Spleen (tissue), 7 donors: Measurements from ENCODE around the gene WDR83.
A peak's percentile ranks its signal among the peaks of the same experiment; 100 is the strongest.

ENCODE experiments used
- POLR2A ChIP-seq, 3 donors: fragments of 450-650 bp; IDR thresholded peaks; one replicate each; pipeline ENCODE4 v1.5.1; 2017; ENCODE audit warnings: antibody characterized with exemption in 3 of 3, mild to moderate bottlenecking in 1 of 3
- POLR2AphosphoS5 ChIP-seq, 3 donors: sonication (generic); formaldehyde crosslinking; IDR thresholded peaks; one replicate each; pipeline ENCODE4 v1.5.1; 2017; ENCODE audit warnings: antibody characterized with exemption in 3 of 3
- TF ChIP-seq, protein P1 (sequence below), 11 experiments: fragments of 200-600 bp in 7 of 11; fragments of 450-650 bp in 4 of 11; sonication (generic) in 4 of 11; IDR thresholded peaks in 8 of 11; conservative IDR thresholded peaks in 3 of 11; 1 replicate in 7 of 11; 2 replicates in 4 of 11; pipeline versions ENCODE4 v1.4.0 to v1.8.0; 2016 to 2021; ENCODE audit warnings: antibody characterized with exemption in 11 of 11, inconsistent platforms in 4 of 11, mild to moderate bottlenecking in 1 of 11
- donor health status: DM: no; HTN: no; CAD: no; lungs with moderate emphysema.
- donor health status: DM: no; HTN: no; CAD: no.
- donor health status: DM: no; HTN: no; CAD: no.

DNA sequence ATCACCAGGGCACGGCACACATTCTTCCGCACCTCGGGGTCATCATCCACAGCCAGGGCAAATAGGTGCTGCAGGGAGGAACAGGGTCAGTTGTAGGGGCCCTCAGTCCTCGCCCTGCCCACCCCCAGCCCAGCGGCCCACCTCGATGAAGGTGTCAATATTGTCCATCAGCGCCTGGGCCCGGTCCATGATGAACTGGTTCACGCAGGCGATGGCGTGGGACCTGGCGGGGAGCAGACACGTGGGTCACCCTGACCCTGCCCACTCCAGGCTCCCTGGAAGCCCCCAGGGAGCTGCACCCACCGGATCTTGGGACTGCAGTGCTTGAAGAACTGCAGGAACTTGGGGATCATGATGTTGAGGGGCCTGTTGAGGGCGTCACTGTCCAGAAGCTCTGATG, 48.5 kb downstream of the WDR83 start:
- TF ChIP-seq, protein P1, sequence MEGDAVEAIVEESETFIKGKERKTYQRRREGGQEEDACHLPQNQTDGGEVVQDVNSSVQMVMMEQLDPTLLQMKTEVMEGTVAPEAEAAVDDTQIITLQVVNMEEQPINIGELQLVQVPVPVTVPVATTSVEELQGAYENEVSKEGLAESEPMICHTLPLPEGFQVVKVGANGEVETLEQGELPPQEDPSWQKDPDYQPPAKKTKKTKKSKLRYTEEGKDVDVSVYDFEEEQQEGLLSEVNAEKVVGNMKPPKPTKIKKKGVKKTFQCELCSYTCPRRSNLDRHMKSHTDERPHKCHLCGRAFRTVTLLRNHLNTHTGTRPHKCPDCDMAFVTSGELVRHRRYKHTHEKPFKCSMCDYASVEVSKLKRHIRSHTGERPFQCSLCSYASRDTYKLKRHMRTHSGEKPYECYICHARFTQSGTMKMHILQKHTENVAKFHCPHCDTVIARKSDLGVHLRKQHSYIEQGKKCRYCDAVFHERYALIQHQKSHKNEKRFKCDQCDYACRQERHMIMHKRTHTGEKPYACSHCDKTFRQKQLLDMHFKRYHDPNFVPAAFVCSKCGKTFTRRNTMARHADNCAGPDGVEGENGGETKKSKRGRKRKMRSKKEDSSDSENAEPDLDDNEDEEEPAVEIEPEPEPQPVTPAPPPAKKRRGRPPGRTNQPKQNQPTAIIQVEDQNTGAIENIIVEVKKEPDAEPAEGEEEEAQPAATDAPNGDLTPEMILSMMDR (IDR thresholded peaks at IDR 0.05 in 8 of 11, conservative IDR thresholded peaks at IDR 0.05 in 3 of 11): no peak
- peak in 1 of 3 donors; percentile 37 for TF ChIP-seq POLR2AphosphoS5 (IDR thresholded peaks at IDR 0.05)
- TF ChIP-seq POLR2A (IDR thresholded peaks at IDR 0.05): no peak
